Measurements from ENCODE around the gene ARF1. TPM values are rescaled to one million over a fixed set of nuclear protein-coding genes. Genes with fewer than 3 reads are reported as not detected.

ARF1 gene
- polyA plus RNA-seq, 3 donors, result 580 to 789 (median 603) TPM

DNA sequence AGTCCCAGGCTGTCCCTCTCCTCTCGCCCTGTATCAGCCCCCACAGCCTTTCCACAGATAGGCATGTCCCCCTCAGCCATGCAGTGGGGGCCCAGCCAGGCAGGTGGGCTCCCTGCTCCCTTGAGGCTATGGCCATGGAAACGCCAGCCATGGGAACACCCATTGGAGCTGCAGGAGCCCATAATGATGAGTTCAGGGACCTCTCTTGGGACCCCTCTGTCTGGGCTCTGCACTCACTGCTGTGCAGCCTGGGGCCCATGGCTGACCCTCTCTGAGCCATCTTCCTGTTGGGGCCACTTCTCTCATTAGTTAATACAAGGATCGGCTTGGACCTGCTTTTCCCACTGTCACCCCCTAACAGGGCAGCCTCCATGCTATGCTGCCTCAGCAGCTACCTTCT lies 42.5 kb upstream of the ARF1 start:
- Histone ChIP-seq H2AFZ (ENCODE audit: insufficient read depth, low read depth, low read length, poor library complexity, severe bottlenecking) (no peak overlapping the region), H3K4me3 (replicated peaks in 1 of 3; ENCODE audit: low read depth in 2 of 3, low read length in 3 of 3) (no peak overlapping the region), H3K4me2 (replicated peaks; ENCODE audit: extremely low read depth, low read length, poor library complexity, severe bottlenecking) (no peak overlapping the region), H3K27me3 (ENCODE audit: control insufficient read depth in 2 of 2, insufficient read depth in 2 of 2, low read length in 2 of 2) (peaks cover 11 to 45% of the 10 kb centered on the region in 2 donors), H3K9ac (ENCODE audit: insufficient read depth, low read length, poor library complexity, severe bottlenecking) (no peak overlapping the region), H3K27ac (ENCODE audit: low read depth in 1 of 2, low read length in 2 of 2) (no peak overlapping the region), H3K9me3 (replicated peaks in 1 of 2; ENCODE audit: control insufficient read depth in 1 of 2, insufficient read depth in 1 of 2, low read length in 2 of 2) (peaks cover 0 to 7% of the 10 kb centered on the region in 2 donors), H3K36me3 (replicated peaks in 1 of 2; ENCODE audit: control insufficient read depth in 1 of 2, insufficient read depth in 2 of 2, low read length in 2 of 2) (no peaks in the 10 kb centered on the region), H4K20me1 (ENCODE audit: insufficient read depth, low read length) (no peaks in the 10 kb centered on the region), H3K79me2 (ENCODE audit: insufficient read depth, low read length) (no peaks in the 10 kb centered on the region), H3K4me1 (ENCODE audit: control insufficient read depth in 1 of 2, insufficient read depth in 2 of 2, low read length in 2 of 2) (no peaks in the 10 kb centered on the region)
- Mint-ChIP-seq H3K27ac (no peak overlapping the region), H3K9me3 (peaks cover 0 to 5% (median 0%) of the 10 kb centered on the region in 7 donors), H3K4me3 (peak overlapping the region in 1 of 2 donors; percentile 37), H3K36me3 (no peaks in the 10 kb centered on the region), H3K4me1 (no peaks in the 10 kb centered on the region), H3K27me3 (ENCODE audit: low read depth in 3 of 3) (peaks cover 36 to 44% (median 42%) of the 10 kb centered on the region in 3 donors)
- DNase-seq, result no peak
- WGBS (ENCODE audit: insufficient coverage), result 91% methylated on average over 3 of the region's 3 CpGs
- TF ChIP-seq, protein P1, sequence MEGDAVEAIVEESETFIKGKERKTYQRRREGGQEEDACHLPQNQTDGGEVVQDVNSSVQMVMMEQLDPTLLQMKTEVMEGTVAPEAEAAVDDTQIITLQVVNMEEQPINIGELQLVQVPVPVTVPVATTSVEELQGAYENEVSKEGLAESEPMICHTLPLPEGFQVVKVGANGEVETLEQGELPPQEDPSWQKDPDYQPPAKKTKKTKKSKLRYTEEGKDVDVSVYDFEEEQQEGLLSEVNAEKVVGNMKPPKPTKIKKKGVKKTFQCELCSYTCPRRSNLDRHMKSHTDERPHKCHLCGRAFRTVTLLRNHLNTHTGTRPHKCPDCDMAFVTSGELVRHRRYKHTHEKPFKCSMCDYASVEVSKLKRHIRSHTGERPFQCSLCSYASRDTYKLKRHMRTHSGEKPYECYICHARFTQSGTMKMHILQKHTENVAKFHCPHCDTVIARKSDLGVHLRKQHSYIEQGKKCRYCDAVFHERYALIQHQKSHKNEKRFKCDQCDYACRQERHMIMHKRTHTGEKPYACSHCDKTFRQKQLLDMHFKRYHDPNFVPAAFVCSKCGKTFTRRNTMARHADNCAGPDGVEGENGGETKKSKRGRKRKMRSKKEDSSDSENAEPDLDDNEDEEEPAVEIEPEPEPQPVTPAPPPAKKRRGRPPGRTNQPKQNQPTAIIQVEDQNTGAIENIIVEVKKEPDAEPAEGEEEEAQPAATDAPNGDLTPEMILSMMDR (IDR thresholded peaks at IDR 0.05), result no peak
- intact Hi-C loops (cut with micrococcal nuclease), result no loop called here

- no peaks in the 10 kb centered on the region for H3K4me1 Mint-ChIP-seq
- no peaks in the 10 kb centered on the region for H3K36me3 Mint-ChIP-seq
- Histone ChIP-seq H3K4me2 (replicated peaks; ENCODE audit: extremely low read depth, low read length, poor library complexity, severe bottlenecking) (no peak overlapping the region), H2AFZ (ENCODE audit: insufficient read depth, low read depth, low read length, poor library complexity, severe bottlenecking) (no peak overlapping the region), H3K4me3 (replicated peaks in 1 of 3; ENCODE audit: low read depth in 2 of 3, low read length in 3 of 3) (no peak overlapping the region), H4K20me1 (ENCODE audit: insufficient read depth, low read length) (no peaks in the 10 kb centered on the region), H3K79me2 (ENCODE audit: insufficient read depth, low read length) (no peaks in the 10 kb centered on the region), H3K9ac (ENCODE audit: insufficient read depth, low read length, poor library complexity, severe bottlenecking) (no peak overlapping the region), H3K9me3 (replicated peaks in 1 of 2; ENCODE audit: control insufficient read depth in 1 of 2, insufficient read depth in 1 of 2, low read length in 2 of 2) (peaks cover 0 to 7% of the 10 kb centered on the region in 2 donors), H3K27me3 (ENCODE audit: control insufficient read depth in 2 of 2, insufficient read depth in 2 of 2, low read length in 2 of 2) (peaks cover 11 to 37% of the 10 kb centered on the region in 2 donors), H3K27ac (ENCODE audit: low read depth in 1 of 2, low read length in 2 of 2) (no peak overlapping the region), H3K4me1 (ENCODE audit: control insufficient read depth in 1 of 2, insufficient read depth in 2 of 2, low read length in 2 of 2) (no peaks in the 10 kb centered on the region), H3K36me3 (replicated peaks in 1 of 2; ENCODE audit: control insufficient read depth in 1 of 2, insufficient read depth in 2 of 2, low read length in 2 of 2) (no peaks in the 10 kb centered on the region)
- 86% methylated on average over 2 of the region's 2 CpGs for WGBS (ENCODE audit: insufficient coverage)
- H3K4me3 Mint-ChIP-seq, result no peak overlapping the region
- H3K27me3 Mint-ChIP-seq (ENCODE audit: low read depth in 3 of 3), result peaks cover 32 to 42% (median 38%) of the 10 kb centered on the region in 3 donors
- DNase-seq, result no peak
- TF ChIP-seq, protein P1 (IDR thresholded peaks at IDR 0.05), result no peak
- no peak overlapping the region for H3K27ac Mint-ChIP-seq
- peaks cover 0 to 5% (median 2%) of the 10 kb centered on the region in 7 donors for H3K9me3 Mint-ChIP-seq
- intact Hi-C loops (cut with micrococcal nuclease), result no loop called here
Observed at GRCh38 chr1:228041316-228041715, 41.2 kb upstream of the ARF1 start.

All from CD14-positive monocyte (primary cell).